HepG2 (cell line): ENCODE measurements around the gene RANBP3. TPM values are rescaled to one million over a fixed set of nuclear protein-coding genes. Genes with fewer than 3 reads are reported as not detected.

Source experiments
- CREM ChIP-seq, 2 experiments: sonication (generic) in 1 of 2; formaldehyde crosslinking in 1 of 2; IDR thresholded peaks; 2 replicates each; pipeline versions ENCODE4 v1.4.0 to v1.6.1; 2016 to 2020; ENCODE audit warnings: antibody characterized with exemption in 1 of 2, mild to moderate bottlenecking in 1 of 2, missing genetic modification reagents in 1 of 2
- FIP1L1 ChIP-seq: fragments of 200-400 bp; formaldehyde crosslinking; IDR thresholded peaks from 2 replicates; pipeline ENCODE4 v1.6.1; 2018; ENCODE audit warnings: low read depth, mild to moderate bottlenecking, low read length, moderate library complexity, borderline replicate concordance; ENCODE audit not compliant: insufficient read depth
- FOSL2 ChIP-seq: sonication (generic); formaldehyde crosslinking; IDR thresholded peaks from 2 replicates; pipeline ENCODE4 v1.4.0; 2020; ENCODE audit warnings: missing genetic modification reagents
- HNF4G ChIP-seq, 2 experiments: sonication (generic) in 1 of 2; formaldehyde crosslinking in 1 of 2; IDR thresholded peaks; 2 replicates each; pipeline versions ENCODE4 v1.4.0 to v1.6.1; 2011 to 2020; ENCODE audit warnings: borderline replicate concordance in 2 of 2, low read depth in 2 of 2, mild to moderate bottlenecking in 2 of 2, low read length in 1 of 2, missing genetic modification reagents in 1 of 2, moderate library complexity in 1 of 2
- IKZF1 ChIP-seq: fragments of 450-650 bp; IDR thresholded peaks from 2 replicates; pipeline ENCODE4 v1.7.1; 2016
- RFX3 ChIP-seq: IDR thresholded peaks from 2 replicates; pipeline ENCODE4 v1.6.1; 2016; ENCODE audit warnings: missing biosample characterization, missing genetic modification reagents
- RXRA ChIP-seq: sonication (generic); formaldehyde crosslinking; IDR thresholded peaks from 2 replicates; pipeline ENCODE4 v1.5.1; 2020; ENCODE audit warnings: missing genetic modification reagents
- SMYD3 ChIP-seq: sonication (generic); formaldehyde crosslinking; IDR thresholded peaks from 2 replicates; pipeline ENCODE4 v1.8.1; 2023; ENCODE audit warnings: mild to moderate bottlenecking, missing genetic modification reagents
- SPEN ChIP-seq: sonication (generic); formaldehyde crosslinking; IDR thresholded peaks from 2 replicates; pipeline ENCODE4 v1.5.1; 2020; ENCODE audit warnings: low read depth, mild to moderate bottlenecking, missing genetic modification reagents
- SRSF1 ChIP-seq: fragments of 200-400 bp; formaldehyde crosslinking; optimal IDR thresholded peaks from 2 replicates; pipeline ENCODE3; 2017; ENCODE audit warnings: mild to moderate bottlenecking, low read depth, low read length, moderate library complexity
- TEF ChIP-seq: sonication (generic); formaldehyde crosslinking; IDR thresholded peaks from 2 replicates; pipeline ENCODE4 v1.5.0; 2020; ENCODE audit warnings: missing genetic modification reagents
- TOE1 ChIP-seq: sonication (generic); formaldehyde crosslinking; IDR thresholded peaks from 2 replicates; pipeline ENCODE4 v1.4.0; 2020; ENCODE audit warnings: mild to moderate bottlenecking, missing genetic modification reagents
- ZKSCAN1 ChIP-seq: fragments of 150-350 bp; IDR thresholded peaks from 2 replicates; pipeline ENCODE4 v1.6.1; 2014; ENCODE audit warnings: low read length
- ZNF124 ChIP-seq: sonication (generic); formaldehyde crosslinking; IDR thresholded peaks from 2 replicates; pipeline ENCODE4 v1.4.0; 2020; ENCODE audit warnings: missing genetic modification reagents
- ZNF576 ChIP-seq: sonication (generic); formaldehyde crosslinking; IDR thresholded peaks from 2 replicates; pipeline ENCODE4 v1.4.0; 2020; ENCODE audit warnings: mild to moderate bottlenecking, missing genetic modification reagents
- ZNF775 ChIP-seq: sonication (generic); formaldehyde crosslinking; IDR thresholded peaks from 2 replicates; pipeline ENCODE4 v1.4.0; 2020; ENCODE audit warnings: missing genetic modification reagents, mild to moderate bottlenecking, moderate library complexity, borderline replicate concordance
- polyA plus RNA-seq, 8 experiments: library from polyadenylated mRNA; depleted of rRNA in 3 of 8; stranded (reverse) in 7 of 8; unstranded in 1 of 8; fragments of >200 nt; fragmentation: Illumina TruSeq in 4 of 8; extraction: Trizol in 4 of 8; gene quantifications; 2 replicates each; pipeline versions ENCODE4 v1.2.1 to v1.2.3, GENCODE V29; 2011 to 2016; ENCODE audit warnings: low read depth in 4 of 8, missing spikeins in 1 of 8, mixed read lengths in 1 of 8; ENCODE audit not compliant: insufficient read depth in 1 of 8
- total RNA-seq, 5 experiments: library from RNA; depleted of rRNA; stranded (reverse); fragments of >200 nt; fragmentation: Illumina TruSeq; extraction: Trizol; gene quantifications; 2 replicates each; pipeline ENCODE4 v1.2.3, GENCODE V29; 2016; ENCODE audit warnings: low read depth in 1 of 5
- TF ChIP-seq, protein P1 (sequence below): sonication (generic); formaldehyde crosslinking; IDR thresholded peaks from 2 replicates; pipeline ENCODE4 v1.5.0; 2020; ENCODE audit warnings: missing genetic modification reagents
- TF ChIP-seq, protein P2 (sequence below): sonication (generic); formaldehyde crosslinking; IDR thresholded peaks from 2 replicates; pipeline ENCODE4 v1.5.0; 2020; ENCODE audit warnings: missing genetic modification reagents
- TF ChIP-seq, protein P3 (sequence below): sonication (generic); formaldehyde crosslinking; IDR thresholded peaks from 2 replicates; pipeline ENCODE4 v1.4.0; 2020; ENCODE audit warnings: missing genetic modification reagents

Gene RANBP3
- total and polyA plus RNA-seq, 2 of the 13 experiments (the other 11 are each of a cell fraction or from before 2014, with no cell fraction given): 39.5 to 149 TPM

GRCh38 chr19:5880604-5881078 lies 97.3 kb downstream of the RANBP3 start (continued):
- TF ChIP-seq, protein P1, sequence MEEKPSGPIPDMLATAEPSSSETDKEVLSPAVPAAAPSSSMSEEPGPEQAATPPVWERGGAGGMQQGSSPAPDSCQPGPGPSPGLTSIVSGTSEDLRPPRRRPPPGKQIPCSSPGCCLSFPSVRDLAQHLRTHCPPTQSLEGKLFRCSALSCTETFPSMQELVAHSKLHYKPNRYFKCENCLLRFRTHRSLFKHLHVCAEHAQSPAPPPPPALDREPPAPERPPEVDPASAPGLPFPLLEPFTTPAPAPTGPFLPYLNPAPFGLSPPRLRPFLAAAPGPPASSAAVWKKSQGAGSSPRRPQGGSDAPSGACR (CRISPR knock-in tag): 0 out of 2 replicates have a peak, but pooled peaks have one; percentile 48
- TF ChIP-seq TOE1 (no peak), CREM (IDR thresholded peaks at IDR 0.05) (peak; percentile 73), CREM (CRISPR knock-in tag; IDR thresholded peaks at IDR 0.05) (no peak), FIP1L1 (no peak), SMYD3 (CRISPR knock-in tag) (peak; percentile 48; the same call in 1 of the 2 replicates), FOSL2 (CRISPR knock-in tag) (peak; percentile 75; the same call in 1 of the 2 replicates), HNF4G (IDR thresholded peaks at IDR 0.05; ENCODE audit: borderline replicate concordance, low read depth, low read length) (peak; percentile 62; the same call in 1 of the 2 replicates), HNF4G (CRISPR knock-in tag; IDR thresholded peaks at IDR 0.05; ENCODE audit: borderline replicate concordance, low read depth) (peak; percentile 75; the same call in 1 of the 2 replicates), SPEN (CRISPR knock-in tag) (peak; percentile 51; the same call in 1 of the 2 replicates), IKZF1 (no peak), ZNF576 (CRISPR knock-in tag) (no peak), ZNF775 (CRISPR knock-in tag) (no peak), RXRA (CRISPR knock-in tag) (peak; percentile 81), SRSF1 (no peak), RFX3 (CRISPR knock-in tag) (no peak), TEF (CRISPR knock-in tag) (no peak; the same call in 1 of the 2 replicates), ZKSCAN1 (no peak), ZNF124 (CRISPR knock-in tag) (0 out of 2 replicates have a peak, but pooled peaks have one; percentile 43)
- TF ChIP-seq, protein P2, sequence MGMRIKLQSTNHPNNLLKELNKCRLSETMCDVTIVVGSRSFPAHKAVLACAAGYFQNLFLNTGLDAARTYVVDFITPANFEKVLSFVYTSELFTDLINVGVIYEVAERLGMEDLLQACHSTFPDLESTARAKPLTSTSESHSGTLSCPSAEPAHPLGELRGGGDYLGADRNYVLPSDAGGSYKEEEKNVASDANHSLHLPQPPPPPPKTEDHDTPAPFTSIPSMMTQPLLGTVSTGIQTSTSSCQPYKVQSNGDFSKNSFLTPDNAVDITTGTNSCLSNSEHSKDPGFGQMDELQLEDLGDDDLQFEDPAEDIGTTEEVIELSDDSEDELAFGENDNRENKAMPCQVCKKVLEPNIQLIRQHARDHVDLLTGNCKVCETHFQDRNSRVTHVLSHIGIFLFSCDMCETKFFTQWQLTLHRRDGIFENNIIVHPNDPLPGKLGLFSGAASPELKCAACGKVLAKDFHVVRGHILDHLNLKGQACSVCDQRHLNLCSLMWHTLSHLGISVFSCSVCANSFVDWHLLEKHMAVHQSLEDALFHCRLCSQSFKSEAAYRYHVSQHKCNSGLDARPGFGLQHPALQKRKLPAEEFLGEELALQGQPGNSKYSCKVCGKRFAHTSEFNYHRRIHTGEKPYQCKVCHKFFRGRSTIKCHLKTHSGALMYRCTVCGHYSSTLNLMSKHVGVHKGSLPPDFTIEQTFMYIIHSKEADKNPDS (CRISPR knock-in tag): no peak
- TF ChIP-seq, protein P3, sequence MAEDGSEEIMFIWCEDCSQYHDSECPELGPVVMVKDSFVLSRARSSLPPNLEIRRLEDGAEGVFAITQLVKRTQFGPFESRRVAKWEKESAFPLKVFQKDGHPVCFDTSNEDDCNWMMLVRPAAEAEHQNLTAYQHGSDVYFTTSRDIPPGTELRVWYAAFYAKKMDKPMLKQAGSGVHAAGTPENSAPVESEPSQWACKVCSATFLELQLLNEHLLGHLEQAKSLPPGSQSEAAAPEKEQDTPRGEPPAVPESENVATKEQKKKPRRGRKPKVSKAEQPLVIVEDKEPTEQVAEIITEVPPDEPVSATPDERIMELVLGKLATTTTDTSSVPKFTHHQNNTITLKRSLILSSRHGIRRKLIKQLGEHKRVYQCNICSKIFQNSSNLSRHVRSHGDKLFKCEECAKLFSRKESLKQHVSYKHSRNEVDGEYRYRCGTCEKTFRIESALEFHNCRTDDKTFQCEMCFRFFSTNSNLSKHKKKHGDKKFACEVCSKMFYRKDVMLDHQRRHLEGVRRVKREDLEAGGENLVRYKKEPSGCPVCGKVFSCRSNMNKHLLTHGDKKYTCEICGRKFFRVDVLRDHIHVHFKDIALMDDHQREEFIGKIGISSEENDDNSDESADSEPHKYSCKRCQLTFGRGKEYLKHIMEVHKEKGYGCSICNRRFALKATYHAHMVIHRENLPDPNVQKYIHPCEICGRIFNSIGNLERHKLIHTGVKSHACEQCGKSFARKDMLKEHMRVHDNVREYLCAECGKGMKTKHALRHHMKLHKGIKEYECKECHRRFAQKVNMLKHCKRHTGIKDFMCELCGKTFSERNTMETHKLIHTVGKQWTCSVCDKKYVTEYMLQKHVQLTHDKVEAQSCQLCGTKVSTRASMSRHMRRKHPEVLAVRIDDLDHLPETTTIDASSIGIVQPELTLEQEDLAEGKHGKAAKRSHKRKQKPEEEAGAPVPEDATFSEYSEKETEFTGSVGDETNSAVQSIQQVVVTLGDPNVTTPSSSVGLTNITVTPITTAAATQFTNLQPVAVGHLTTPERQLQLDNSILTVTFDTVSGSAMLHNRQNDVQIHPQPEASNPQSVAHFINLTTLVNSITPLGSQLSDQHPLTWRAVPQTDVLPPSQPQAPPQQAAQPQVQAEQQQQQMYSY: no peak
